ENCODE measurements around the gene HIVEP3.

Gene HIVEP3

DNA sequence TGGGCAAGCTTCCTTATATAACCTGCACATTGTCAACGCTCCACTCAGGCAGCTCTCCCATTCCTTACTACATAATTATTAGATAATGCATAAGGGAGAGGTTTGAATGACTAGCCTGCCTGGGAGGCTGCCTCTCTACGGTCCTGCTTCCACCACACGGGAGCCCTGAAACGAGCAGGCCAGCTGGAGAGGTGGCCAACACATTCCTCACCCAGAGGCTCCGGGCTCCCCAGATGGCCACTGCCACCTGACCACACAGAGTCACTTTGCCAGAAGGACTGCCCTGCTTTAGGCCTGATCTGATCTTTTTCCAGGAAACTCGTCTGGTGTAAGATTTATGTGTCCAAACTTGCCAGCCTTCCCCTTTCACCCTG is 27.9 kb downstream of the HIVEP3 start:
- no peak overlapping the region for H2AFZ ChIP-seq
- no peaks in the 10 kb centered on the region for H3K4me1 ChIP-seq
- H3K9me3 ChIP-seq (ENCODE audit: control insufficient read depth, low read length): no peaks in the 10 kb centered on the region
- no peaks in the 10 kb centered on the region for H3K27me3 ChIP-seq (ENCODE audit: control insufficient read depth, insufficient read depth, low read length)
- H3K36me3 ChIP-seq (ENCODE audit: control insufficient read depth, insufficient read depth, low read length): no peaks in the 10 kb centered on the region
- H3K4me3 ChIP-seq (ENCODE audit: low read depth, low read length): no peak overlapping the region
- H3K9ac ChIP-seq: no peak overlapping the region
- H3K79me2 ChIP-seq: no peaks in the 10 kb centered on the region
- no peak overlapping the region for H3K27ac ChIP-seq
- no peak overlapping the region for H3K4me2 ChIP-seq (ENCODE audit: low read length)
- TF ChIP-seq, protein P1, sequence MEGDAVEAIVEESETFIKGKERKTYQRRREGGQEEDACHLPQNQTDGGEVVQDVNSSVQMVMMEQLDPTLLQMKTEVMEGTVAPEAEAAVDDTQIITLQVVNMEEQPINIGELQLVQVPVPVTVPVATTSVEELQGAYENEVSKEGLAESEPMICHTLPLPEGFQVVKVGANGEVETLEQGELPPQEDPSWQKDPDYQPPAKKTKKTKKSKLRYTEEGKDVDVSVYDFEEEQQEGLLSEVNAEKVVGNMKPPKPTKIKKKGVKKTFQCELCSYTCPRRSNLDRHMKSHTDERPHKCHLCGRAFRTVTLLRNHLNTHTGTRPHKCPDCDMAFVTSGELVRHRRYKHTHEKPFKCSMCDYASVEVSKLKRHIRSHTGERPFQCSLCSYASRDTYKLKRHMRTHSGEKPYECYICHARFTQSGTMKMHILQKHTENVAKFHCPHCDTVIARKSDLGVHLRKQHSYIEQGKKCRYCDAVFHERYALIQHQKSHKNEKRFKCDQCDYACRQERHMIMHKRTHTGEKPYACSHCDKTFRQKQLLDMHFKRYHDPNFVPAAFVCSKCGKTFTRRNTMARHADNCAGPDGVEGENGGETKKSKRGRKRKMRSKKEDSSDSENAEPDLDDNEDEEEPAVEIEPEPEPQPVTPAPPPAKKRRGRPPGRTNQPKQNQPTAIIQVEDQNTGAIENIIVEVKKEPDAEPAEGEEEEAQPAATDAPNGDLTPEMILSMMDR (IDR thresholded peaks at IDR 0.05): no peak

DNA sequence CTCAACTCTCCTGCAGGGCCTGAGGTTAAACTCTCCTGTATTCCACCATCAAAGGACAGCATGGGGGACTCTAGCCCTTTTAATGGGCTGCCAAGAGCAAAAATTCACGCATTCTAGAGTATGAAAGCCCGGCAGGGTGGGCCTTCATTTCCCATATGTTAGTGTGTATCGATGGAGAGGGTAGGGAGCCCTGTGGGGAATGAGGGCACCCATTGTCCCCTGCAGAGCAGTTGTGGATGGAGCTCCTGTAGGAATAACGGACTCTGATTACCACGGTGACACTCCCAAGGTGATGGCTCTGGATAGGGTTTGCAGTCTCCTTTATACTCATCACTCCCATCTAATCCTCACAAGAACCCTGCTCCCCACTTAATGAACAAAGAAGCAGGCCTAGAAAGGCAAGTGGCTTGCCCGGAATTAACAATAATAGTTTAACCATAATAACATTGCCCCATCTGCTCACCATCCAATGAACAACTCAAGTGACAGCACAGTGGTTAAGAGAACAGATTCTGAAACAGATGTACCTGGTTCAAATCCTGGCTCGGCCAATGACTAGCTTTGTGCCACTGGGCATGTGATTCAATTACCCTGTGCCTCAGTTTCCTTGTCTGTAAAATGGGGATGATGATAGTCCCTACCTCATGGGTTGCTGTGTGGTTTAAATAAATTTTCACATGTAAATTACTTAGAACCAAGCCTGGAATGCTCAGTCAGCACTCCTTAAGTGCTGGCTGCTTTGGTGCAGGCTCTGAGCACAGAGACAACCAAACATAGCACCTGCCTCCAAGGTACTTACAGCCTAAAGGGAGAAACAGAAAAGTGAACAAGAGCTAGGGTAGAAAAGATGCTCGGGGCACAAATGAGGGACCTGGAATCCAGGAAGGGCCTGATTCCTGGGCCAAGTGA is 29.0 kb downstream of the HIVEP3 start:
- TF ChIP-seq, protein P1 (IDR thresholded peaks at IDR 0.05): no peak
- no peaks in the 10 kb centered on the region for H3K79me2 ChIP-seq
- no peak overlapping the region for H3K27ac ChIP-seq
- no peak overlapping the region for H3K4me2 ChIP-seq (ENCODE audit: low read length)
- H2AFZ ChIP-seq: no peak overlapping the region
- no peaks in the 10 kb centered on the region for H3K4me1 ChIP-seq
- no peak overlapping the region for H3K9ac ChIP-seq
- H3K4me3 ChIP-seq (ENCODE audit: low read depth, low read length): no peak overlapping the region
- H3K36me3 ChIP-seq (ENCODE audit: control insufficient read depth, insufficient read depth, low read length): no peaks in the 10 kb centered on the region
- H3K9me3 ChIP-seq (ENCODE audit: control insufficient read depth, low read length): no peaks in the 10 kb centered on the region
- no peaks in the 10 kb centered on the region for H3K27me3 ChIP-seq (ENCODE audit: control insufficient read depth, insufficient read depth, low read length)

DNA sequence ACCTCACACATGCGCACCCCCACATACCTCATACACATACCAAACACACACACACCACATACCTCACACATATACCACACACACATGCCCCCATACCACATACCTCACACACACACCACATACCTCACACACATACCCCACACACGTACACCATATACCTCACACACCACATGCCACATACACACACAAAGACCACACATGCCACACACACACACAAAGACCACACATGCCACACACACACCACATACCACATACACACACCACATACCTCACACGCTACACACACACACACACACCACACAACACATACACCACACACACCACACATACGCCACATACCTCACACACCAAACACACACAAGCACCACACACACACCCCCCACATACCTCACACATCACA is 30.0 kb downstream of the HIVEP3 start:
- TF ChIP-seq, protein P1 (IDR thresholded peaks at IDR 0.05): no peak
- Histone ChIP-seq H3K9me3 (ENCODE audit: control insufficient read depth, low read length) (no peaks in the 10 kb centered on the region), H3K36me3 (ENCODE audit: control insufficient read depth, insufficient read depth, low read length) (no peaks in the 10 kb centered on the region), H3K27me3 (ENCODE audit: control insufficient read depth, insufficient read depth, low read length) (no peaks in the 10 kb centered on the region), H3K9ac (no peak overlapping the region), H3K4me2 (ENCODE audit: low read length) (no peak overlapping the region), H3K4me1 (no peaks in the 10 kb centered on the region), H3K4me3 (ENCODE audit: low read depth, low read length) (no peak overlapping the region), H3K79me2 (no peaks in the 10 kb centered on the region), H2AFZ (no peak overlapping the region), H3K27ac (no peak overlapping the region)

DNA sequence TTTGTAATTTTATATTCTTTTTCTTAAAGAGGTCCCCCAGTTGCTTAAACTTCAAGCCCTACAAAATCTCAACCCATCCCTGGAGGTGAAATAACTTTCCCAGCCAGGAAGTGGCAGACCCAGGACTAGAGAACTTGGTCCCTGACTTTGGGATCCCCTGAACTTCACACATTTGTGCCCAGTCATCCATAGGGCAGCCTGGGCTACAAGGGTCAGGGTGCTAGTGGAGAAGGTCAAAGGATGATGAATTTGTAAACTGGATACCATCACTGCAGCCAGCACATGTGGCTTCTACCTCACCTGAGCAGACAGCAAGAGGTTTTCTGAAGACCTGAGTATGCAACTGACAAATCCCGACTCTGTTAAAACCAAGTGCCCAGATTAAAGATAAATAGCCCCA is 31.4 kb downstream of the HIVEP3 start:
- Histone ChIP-seq H2AFZ (no peak overlapping the region), H3K27me3 (ENCODE audit: control insufficient read depth, insufficient read depth, low read length) (no peaks in the 10 kb centered on the region)

More for the DNA sequence above, 31.4 kb downstream of the HIVEP3 start:
- H3K27ac ChIP-seq: no peak overlapping the region
- H3K79me2 ChIP-seq: no peaks in the 10 kb centered on the region
- no peaks in the 10 kb centered on the region for H3K9me3 ChIP-seq (ENCODE audit: control insufficient read depth, low read length)
- no peak overlapping the region for H3K9ac ChIP-seq
- no peaks in the 10 kb centered on the region for H3K4me1 ChIP-seq
- H3K4me2 ChIP-seq (ENCODE audit: low read length): no peak overlapping the region
- TF ChIP-seq, protein P1 (IDR thresholded peaks at IDR 0.05): no peak
- H3K4me3 ChIP-seq (ENCODE audit: low read depth, low read length): no peak overlapping the region
- H3K36me3 ChIP-seq (ENCODE audit: control insufficient read depth, insufficient read depth, low read length): no peaks in the 10 kb centered on the region

Data from parathyroid adenoma (tissue), 2 donors.